Peyer's patch (tissue), 4 donors: Measurements from ENCODE around the gene SUN2. TPM values are rescaled to one million over a fixed set of nuclear protein-coding genes. Genes with fewer than 3 reads are reported as not detected.

Experiments
- DNase-seq, 3 donors: peaks; one replicate each; pipeline ENCODE4 v3.0.0-alpha.2; 2017 to 2019
- H3K27ac ChIP-seq, 4 donors: fragments of 200-600 bp; sonication (generic); one replicate each; pipeline ENCODE4 v1.5.1; 2016 to 2019
- H3K27me3 ChIP-seq, 2 donors: fragments of 200-600 bp; sonication (generic); one replicate each; pipeline ENCODE4 v1.5.1; 2019
- H3K36me3 ChIP-seq, 3 donors: fragments of 200-600 bp; sonication (generic); one replicate each; pipeline ENCODE4 v1.5.1; 2016 to 2019
- H3K4me1 ChIP-seq, 4 donors: fragments of 200-600 bp; sonication (generic); one replicate each; pipeline ENCODE4 v1.5.1; 2016 to 2019
- H3K4me3 ChIP-seq, 4 donors: fragments of 200-600 bp; sonication (generic); 1 replicate in 3 of 4; 2 replicates in 1 of 4; pipeline ENCODE4 v1.5.1; 2016 to 2019; ENCODE audit warnings: mild to moderate bottlenecking in 1 of 4
- H3K9me3 ChIP-seq, 4 donors: fragments of 200-600 bp; sonication (generic); one replicate each; pipeline ENCODE4 v1.5.1; 2016 to 2019; ENCODE audit warnings: mild to moderate bottlenecking in 1 of 4
- POLR2A ChIP-seq, 2 donors: fragments of 450-650 bp; IDR thresholded peaks; one replicate each; pipeline ENCODE4 v1.5.1; 2017; ENCODE audit warnings: antibody characterized with exemption in 2 of 2, mild to moderate bottlenecking in 2 of 2, moderate library complexity in 2 of 2
- total RNA-seq, 4 donors: library from RNA; depleted of rRNA; stranded (reverse); fragments of >200 nt; gene quantifications; one replicate each; pipeline ENCODE4 v1.1.0, GENCODE V29; 2016
- TF ChIP-seq, protein P1 (sequence below), 6 experiments: fragments of 450-650 bp in 4 of 6; fragments of 200-600 bp in 2 of 6; sonication (generic) in 1 of 6; IDR thresholded peaks; one replicate each; pipeline ENCODE4 v1.5.1; 2017 to 2019; ENCODE audit warnings: antibody characterized with exemption in 6 of 6, mild to moderate bottlenecking in 3 of 6, moderate library complexity in 1 of 6

Gene SUN2
- total RNA-seq, 4 donors from 2014 or later, result 171 to 291 (median 248) TPM

DNA sequence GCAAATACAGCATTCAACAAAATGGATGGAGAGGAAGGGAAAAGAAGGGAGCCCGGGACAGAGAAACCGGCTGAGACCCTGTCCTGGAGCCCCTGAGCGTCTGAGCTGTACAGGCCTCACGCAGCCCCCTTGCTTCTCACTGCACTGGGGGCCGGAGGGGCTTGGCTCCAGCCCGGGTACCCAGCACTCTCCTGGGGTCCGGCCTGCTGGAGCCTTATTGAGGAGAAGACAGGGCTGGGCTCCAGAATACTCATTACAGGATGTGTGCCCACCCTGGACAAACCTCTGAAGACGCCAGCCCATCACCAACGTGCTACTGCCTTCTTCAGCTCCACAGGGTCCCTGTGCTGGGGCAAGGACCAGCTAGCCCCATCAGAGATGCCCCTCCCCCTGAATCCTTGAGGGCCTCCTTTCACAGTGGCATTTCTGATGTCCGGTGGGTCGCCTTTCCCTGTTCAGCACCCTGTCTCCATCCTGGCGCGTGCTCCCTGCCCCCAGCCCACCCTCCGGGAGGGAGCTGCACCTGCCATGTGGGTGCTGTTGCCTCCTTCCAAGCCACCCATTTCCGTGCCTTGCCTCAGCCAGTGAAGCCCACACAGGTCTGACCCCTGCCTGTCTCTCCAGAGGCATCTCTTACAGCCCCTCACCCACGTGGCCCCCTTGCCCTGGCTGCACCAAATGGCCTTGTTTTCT lies 14.6 kb upstream of the SUN2 start:
- Histone ChIP-seq H3K4me1 (peaks cover 0 to 4% (median 0%) of the 10 kb centered on the region in 4 donors), H3K27ac (no peak overlapping the region), H3K4me3 (no peak overlapping the region), H3K36me3 (no peaks in the 10 kb centered on the region), H3K27me3 (no peaks in the 10 kb centered on the region), H3K9me3 (no peaks in the 10 kb centered on the region)
- DNase-seq, result no peak
- TF ChIP-seq, protein P1, sequence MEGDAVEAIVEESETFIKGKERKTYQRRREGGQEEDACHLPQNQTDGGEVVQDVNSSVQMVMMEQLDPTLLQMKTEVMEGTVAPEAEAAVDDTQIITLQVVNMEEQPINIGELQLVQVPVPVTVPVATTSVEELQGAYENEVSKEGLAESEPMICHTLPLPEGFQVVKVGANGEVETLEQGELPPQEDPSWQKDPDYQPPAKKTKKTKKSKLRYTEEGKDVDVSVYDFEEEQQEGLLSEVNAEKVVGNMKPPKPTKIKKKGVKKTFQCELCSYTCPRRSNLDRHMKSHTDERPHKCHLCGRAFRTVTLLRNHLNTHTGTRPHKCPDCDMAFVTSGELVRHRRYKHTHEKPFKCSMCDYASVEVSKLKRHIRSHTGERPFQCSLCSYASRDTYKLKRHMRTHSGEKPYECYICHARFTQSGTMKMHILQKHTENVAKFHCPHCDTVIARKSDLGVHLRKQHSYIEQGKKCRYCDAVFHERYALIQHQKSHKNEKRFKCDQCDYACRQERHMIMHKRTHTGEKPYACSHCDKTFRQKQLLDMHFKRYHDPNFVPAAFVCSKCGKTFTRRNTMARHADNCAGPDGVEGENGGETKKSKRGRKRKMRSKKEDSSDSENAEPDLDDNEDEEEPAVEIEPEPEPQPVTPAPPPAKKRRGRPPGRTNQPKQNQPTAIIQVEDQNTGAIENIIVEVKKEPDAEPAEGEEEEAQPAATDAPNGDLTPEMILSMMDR (IDR thresholded peaks at IDR 0.05), result no peak
- no peak for TF ChIP-seq POLR2A (IDR thresholded peaks at IDR 0.05)

DNA sequence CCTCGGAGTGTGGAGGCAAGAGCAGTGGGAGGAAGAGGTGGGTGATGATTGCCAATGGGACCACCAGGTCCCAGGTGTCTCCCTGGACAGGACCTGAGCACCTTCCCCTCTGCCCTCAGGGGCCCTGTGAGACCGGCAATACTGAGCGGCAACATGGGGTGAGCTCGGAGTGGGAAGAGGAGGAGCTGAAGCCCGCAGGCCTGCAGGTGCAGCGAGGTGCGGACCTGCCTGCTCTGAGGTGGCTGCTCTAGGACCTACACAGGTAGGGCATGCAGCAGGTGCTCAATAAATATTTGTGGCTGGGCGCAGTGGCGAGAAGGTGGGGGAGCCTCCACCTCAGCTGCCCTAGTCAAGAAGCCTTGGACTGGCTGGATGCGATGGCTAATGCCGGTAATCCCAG lies 12.2 kb upstream of the SUN2 start:
- Histone ChIP-seq H3K27me3 (no peaks in the 10 kb centered on the region), H3K4me3 (no peak overlapping the region), H3K4me1 (peaks cover 0 to 4% (median 0%) of the 10 kb centered on the region in 4 donors), H3K36me3 (no peaks in the 10 kb centered on the region), H3K27ac (no peak overlapping the region), H3K9me3 (no peaks in the 10 kb centered on the region)
- DNase-seq, result no peak
- TF ChIP-seq POLR2A (IDR thresholded peaks at IDR 0.05), result no peak
- TF ChIP-seq, protein P1 (IDR thresholded peaks at IDR 0.05), result no peak

DNA sequence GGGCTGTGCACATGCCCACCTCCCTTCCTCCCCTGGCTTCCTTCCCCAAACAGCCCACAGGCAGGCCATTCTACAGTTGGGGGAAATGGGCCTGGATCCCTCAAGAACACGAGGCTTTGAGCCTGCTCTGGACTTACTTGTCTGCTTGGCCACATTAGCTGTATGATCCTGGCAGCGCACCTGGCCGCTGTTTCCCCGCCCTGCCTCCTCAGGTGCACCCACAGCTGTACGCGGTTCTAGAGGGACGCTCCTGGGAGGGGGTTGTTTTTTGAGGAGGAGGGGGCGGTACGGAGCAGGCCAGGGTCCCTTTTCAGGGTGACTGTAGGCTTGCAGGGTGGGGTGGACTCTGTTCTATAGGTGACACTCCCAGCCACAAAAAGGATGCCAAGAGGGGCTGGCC lies 11.5 kb upstream of the SUN2 start:
- no peak for TF ChIP-seq POLR2A (IDR thresholded peaks at IDR 0.05)
- TF ChIP-seq, protein P1 (IDR thresholded peaks at IDR 0.05), result no peak
- H3K9me3 ChIP-seq, result no peaks in the 10 kb centered on the region
- no peak overlapping the region for H3K27ac ChIP-seq
- H3K36me3 ChIP-seq, result no peaks in the 10 kb centered on the region
- no peak for DNase-seq
- H3K4me3 ChIP-seq, result no peak overlapping the region
- H3K27me3 ChIP-seq, result no peaks in the 10 kb centered on the region
- H3K4me1 ChIP-seq, result peaks cover 0 to 4% (median 0%) of the 10 kb centered on the region in 4 donors

DNA sequence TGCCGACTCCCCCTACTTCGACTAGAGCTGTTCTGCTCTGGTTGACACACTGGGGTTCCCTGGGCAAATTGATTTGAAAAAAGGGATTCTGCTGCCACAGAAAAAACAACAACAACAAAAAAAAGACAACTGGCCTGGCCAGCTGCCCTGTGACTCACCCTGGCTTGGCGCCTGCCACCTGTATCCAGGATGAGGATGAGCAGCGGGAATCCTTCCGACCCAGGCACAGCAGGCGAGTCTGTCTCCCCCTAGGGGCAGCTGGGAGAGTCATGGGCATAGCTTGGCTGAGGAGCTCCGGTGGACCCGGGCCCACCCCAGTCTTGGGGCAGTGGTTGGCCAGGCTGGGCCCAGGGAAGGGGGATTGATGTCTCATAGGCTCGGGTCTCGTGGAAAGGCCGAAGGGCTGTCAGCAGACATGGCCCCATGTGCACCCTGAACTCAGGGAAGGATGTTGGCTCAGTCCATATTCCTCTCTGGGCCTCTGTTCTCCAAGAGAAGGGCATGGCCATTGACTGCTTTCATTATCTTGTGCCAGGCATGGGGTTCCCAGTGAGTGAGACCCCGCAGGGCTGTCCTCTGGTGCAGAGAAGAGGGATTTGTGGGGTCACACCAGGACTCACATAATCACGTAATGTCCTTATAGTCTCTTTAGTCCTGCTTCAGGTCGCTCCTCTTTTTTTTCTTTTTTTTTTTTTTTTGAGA lies 10.4 kb upstream of the SUN2 start:
- H3K9me3 ChIP-seq, result no peaks in the 10 kb centered on the region
- peak; percentile 57 to 89 (median 83) for DNase-seq
- TF ChIP-seq, protein P1 (IDR thresholded peaks at IDR 0.05), result peak; percentile 27 to 89 (median 72)
- TF ChIP-seq POLR2A (IDR thresholded peaks at IDR 0.05), result no peak
- H3K27ac ChIP-seq, result no peak overlapping the region
- no peaks in the 10 kb centered on the region for H3K27me3 ChIP-seq
- H3K4me1 ChIP-seq, result peaks cover 0 to 4% (median 0%) of the 10 kb centered on the region in 4 donors
- no peaks in the 10 kb centered on the region for H3K36me3 ChIP-seq
- H3K4me3 ChIP-seq, result no peak overlapping the region

DNA sequence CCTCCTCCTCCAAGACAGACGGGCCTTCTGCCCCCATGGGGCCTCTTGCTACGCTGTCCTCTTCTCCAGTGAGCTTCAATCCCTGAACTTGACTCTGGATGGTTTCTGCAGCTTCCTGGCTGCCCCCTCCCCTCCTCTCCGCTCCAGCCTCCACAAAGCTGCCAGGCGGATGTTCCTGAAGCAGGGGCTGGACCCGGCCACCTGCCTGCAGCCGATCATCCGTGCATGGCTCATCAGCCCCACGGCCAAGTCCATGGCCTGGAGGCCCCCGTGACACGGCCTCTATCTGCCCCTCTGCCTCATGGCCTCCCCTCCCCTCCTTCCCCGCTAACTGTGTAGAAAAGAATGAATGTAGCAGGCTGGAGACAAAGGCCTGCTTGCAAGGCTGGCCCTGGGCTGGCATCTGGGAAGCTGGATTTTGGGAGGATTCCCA lies 6.8 kb upstream of the SUN2 start:
- no peaks in the 10 kb centered on the region for H3K9me3 ChIP-seq
- no peak for DNase-seq
- no peaks in the 10 kb centered on the region for H3K27me3 ChIP-seq
- TF ChIP-seq POLR2A (IDR thresholded peaks at IDR 0.05), result no peak
- TF ChIP-seq, protein P1 (IDR thresholded peaks at IDR 0.05), result no peak
- H3K4me3 ChIP-seq, result no peak overlapping the region
- H3K36me3 ChIP-seq, result no peaks in the 10 kb centered on the region
- H3K27ac ChIP-seq, result no peak overlapping the region
- peaks cover 0 to 9% (median 4%) of the 10 kb centered on the region in 4 donors for H3K4me1 ChIP-seq
